GM11168 (cell line): ENCODE measurements around the gene TSPAN13.

Source experiments
- in situ Hi-C: fragments of 300-500 bp; cut with MboI; formaldehyde crosslinking; loops from one replicate; pipeline ENCODE4 v1.12.0; 2022; ENCODE audit warnings: low sequenced_read_pairs; ENCODE audit not compliant: unreplicated experiment

Gene TSPAN13

DNA sequence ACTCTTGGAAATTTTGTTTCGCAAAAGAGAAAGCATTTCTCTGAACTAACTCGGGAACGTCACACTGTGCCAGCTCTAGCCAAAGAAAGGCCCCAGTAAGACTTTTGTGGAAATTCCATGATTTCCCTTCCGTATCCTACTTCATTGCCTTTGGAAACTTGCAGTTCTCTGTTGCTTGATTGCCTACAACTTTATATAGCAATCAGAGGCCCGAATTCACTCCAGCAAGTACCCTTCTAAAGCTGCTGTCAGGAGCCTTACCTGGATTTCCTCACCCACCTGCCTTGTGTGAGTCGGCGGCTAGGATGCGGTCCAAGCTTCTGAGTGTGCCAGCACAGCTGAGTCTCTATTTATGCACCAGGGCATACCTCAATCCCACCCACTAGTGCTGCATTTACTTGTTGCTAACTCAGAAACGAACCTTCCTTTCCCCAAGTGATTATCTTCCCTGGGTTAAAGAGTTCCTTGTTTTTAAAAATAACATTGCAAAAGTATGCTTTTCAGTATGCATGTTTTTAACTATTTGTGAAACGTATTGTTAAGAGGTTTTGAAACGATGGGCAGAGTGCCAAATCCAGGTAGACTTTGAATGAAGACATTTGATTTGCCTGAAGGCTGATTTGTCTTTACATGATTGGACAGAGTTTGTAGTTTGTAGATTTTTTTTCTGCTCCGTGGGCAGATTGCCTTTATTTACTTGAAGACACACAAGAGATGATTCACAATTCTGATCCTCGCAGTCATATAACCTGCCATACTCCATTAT, 51.3 kb downstream of the TSPAN13 start, which contains the start of gene AGR2:
AGR2 (minus strand) TSS at position 326 of the 766 bp plus-strand sequence. CDS start 3,203 bp downstream, outside the sequence.
- in situ Hi-C loops, result no loop called here

GRCh38 chr7:16805441-16805840, 51.9 kb downstream of the TSPAN13 start:
- in situ Hi-C loops, result no loop called here

- in situ Hi-C loops, result no loop called here
Measured at GRCh38 chr7:16810112-16810511, 56.6 kb downstream of the TSPAN13 start.

DNA sequence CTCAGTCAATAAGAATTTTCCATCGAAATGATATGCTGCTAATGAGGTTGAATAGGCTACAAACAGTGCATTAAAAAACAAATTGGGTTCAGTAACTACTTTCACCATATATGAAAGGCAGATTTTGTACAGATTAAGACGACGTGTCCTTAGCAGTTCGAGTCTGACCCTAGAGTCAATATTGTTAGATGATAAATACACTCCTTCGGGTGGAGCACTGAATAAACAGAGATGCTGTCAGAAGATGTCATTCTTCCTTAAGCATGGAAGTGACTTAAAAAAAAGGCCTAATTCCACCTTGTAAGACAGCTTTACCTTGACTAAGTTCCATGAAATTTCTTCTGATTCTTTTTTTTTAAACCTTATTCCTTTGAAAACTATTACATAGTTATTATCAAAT, 57.0 kb downstream of the TSPAN13 start:
- in situ Hi-C loops, result no loop called here

DNA sequence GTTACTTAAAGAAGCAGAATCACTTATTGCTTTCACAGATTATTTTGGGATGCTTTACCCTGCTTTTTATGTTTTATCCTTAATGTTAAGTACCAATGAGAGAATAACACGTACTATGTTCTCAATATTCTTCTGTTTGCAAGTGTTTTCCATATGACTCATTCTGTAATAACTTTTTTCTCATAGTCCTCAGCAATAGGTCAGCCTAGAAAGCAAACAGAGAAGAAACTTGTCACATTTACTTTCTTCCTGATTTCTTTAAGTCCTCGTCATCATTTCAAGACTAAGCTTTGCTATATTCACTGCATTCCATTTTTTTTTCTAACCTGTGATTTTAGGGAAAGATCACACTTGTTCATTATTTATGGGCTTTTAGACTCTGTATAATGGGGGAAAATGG, 58.0 kb downstream of the TSPAN13 start:
- in situ Hi-C loops, result no loop called here

DNA sequence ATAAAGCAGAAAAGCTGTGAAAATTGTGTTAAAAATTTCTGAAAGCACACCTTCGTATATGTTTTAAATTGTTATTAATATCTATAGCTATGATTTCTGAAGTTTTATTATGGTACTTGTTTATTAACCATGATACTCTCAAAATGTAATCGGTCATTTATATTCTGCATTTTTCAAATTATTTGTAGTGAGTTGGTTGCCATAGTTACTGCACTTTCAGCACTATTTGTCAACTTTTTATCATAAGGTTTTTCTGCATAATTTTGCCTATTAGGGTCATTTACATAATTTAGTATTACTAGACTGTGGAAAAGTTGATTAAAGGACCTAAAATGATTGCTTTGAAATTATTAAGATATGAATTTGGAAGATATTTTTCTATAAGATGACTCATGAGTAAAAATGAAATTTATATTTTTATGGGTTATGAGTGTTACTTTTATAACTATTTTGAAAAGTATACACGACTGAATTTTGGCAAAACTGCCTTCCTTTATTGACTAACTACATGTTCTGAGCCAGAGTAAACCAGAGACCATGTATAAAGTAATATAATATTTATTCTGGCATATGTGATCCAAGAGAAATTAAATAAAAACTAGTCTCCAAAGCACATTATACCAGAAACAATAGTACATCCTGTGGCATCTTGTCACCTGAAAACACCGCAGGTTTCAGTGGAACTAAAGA, 59.1 kb downstream of the TSPAN13 start:
- in situ Hi-C loops, result no loop called here

DNA sequence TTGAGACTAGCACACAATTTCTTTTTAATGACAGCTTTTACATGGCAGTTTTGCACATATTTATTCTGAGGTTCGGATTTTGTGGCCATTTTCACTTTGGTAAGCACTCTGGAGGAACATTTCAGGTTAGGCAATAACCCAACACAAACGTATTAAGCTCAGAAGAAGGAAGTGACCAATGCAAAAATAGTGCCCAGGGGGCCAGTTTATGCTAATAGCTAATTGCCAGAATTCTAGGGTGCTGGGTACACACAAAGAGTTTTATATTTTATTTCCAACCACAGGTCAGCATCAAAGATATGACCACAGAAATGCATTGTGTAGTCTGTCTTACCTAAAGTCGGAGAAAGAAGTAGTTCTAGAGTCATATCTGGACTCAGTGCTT, 59.7 kb downstream of the TSPAN13 start:
- in situ Hi-C loops, result no loop called here

DNA sequence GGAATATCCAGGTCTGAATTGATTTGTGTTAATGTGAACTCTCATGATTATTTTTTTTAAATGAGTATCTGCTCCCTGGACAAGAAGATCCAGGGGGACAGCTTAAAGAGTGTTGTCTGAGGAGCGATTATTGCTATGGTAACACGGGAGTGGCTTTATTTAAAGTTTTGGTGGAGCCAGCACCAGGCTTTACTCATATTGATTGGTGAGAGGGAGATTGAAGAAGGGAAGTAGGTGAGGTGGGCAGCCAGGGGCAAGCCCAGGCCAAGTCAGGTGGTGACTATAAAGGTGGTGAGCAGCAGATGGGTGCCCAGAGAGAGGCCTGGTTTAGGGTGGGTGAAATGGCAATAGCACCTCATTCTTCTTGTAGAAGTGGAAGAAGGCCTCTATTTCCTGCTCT, 61.4 kb downstream of the TSPAN13 start:
- in situ Hi-C loops, result no loop called here

DNA sequence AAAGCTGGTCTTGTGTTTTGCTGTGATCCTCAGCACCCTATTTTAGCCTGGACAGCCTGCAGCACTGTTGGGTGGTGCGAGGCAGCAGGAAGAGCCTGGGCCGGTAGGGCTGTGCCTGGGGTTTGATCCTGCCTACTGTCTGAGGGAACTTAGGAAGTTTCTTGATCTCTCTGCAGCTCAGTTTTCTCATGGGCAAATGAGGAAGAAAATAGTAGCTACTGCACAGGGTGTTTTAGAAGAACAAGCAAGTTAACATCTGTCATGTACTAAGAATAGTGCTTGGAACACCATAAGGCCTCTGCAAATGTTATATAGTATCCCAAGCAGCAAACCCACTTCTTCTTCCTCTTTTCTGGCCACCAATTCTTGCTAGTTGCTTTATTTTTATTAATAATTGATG, 63.3 kb downstream of the TSPAN13 start:
- in situ Hi-C loops, result no loop called here

GRCh38 chr7:16817536-16817935, 64.0 kb downstream of the TSPAN13 start:
- in situ Hi-C loops, result no loop called here

- in situ Hi-C loops, result no loop called here
Measured at GRCh38 chr7:16818732-16819131, 65.2 kb downstream of the TSPAN13 start.

DNA sequence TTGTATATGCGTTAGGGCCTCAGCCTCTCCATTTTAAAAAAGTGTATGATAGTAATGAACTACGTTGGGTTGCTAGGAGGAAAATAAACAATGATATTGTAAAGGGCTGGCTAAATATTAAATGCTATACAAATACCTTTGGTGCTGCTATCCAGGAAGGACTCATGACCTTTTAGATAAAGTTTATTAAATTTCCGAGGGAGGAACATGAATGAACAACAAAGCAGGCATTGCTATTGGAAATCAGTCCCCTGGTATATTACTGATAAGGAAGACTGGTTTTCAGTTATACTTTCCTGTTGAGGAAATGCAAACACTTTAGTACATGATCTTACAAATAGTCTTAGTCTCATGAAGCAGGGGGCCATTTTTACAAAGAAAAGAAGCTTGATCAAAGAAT, 68.5 kb downstream of the TSPAN13 start:
- in situ Hi-C loops, result no loop called here

DNA sequence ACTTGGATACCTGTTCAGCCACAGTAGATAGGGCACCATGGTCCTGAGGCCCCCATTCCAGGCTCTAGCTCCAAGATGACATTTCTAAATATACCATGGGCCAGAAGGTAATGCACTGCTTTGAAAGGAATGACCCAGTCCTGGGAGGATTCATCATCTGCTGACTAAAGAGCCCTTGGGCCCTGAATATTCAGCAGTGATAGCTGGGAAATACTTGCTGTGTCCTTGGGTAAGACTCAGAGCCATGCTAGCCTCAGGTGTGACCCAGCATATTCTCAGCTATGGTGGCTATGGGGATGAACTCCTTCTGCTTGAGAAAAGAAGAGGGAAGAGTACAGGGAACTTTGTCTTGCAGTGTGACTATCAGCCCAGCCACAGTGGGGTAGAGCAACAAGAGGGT, 72.5 kb downstream of the TSPAN13 start:
- in situ Hi-C loops, result no loop called here

DNA sequence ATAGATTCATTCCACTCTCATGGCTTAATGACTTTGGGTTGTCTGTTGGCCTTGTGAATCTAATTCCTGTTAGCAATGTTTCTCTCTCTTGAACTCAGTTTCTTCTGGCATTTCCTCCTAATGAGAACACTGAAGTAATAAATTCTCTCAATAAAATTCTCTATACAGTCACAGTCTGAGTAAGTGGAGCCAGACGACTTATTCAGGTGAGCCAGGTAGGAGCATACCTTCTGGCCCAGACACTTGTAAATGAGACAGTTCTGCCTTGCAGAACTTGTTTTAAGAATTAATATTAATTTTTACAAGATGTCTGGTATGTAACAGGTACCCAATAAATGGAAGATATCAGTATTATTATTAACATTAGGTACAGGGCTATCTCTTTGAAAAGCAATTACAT, 79.8 kb downstream of the TSPAN13 start:
- in situ Hi-C loops, result no loop called here
